GM12801 (cell line): Measurements from ENCODE around the gene LDLRAD4.

ENCODE experiments used
- CTCF ChIP-seq: IDR thresholded peaks from one replicate; pipeline ENCODE4 v1.5.1; 2011; ENCODE audit warnings: control low read depth; ENCODE audit not compliant: insufficient read length; ENCODE audit errors: extremely low read depth

LDLRAD4 gene

GRCh38 chr18:13625355-13625754 is 406.8 kb downstream of the LDLRAD4 start:
- TF ChIP-seq CTCF, result no peak

GRCh38 chr18:13625843-13626543 is 407.4 kb downstream of the LDLRAD4 start:
- TF ChIP-seq CTCF, result no peak

GRCh38 chr18:13626544-13626908 is 408.0 kb downstream of the LDLRAD4 start:
- TF ChIP-seq CTCF, result no peak

- TF ChIP-seq CTCF, result no peak
Measured at GRCh38 chr18:13627639-13628038, 409.1 kb downstream of the LDLRAD4 start.

- no peak for TF ChIP-seq CTCF
Measured at GRCh38 chr18:13628211-13628610, 409.7 kb downstream of the LDLRAD4 start.

- TF ChIP-seq CTCF, result no peak
Measured at GRCh38 chr18:13629841-13630715, 411.5 kb downstream of the LDLRAD4 start.

GRCh38 chr18:13630716-13631268 is 412.2 kb downstream of the LDLRAD4 start:
- TF ChIP-seq CTCF, result no peak
